Measurements from ENCODE around the gene NOS1AP.

NOS1AP gene

GRCh38 chr1:162085991-162086390, 16.5 kb downstream of the NOS1AP start:
- ChIA-PET POLR2A (no interaction called here), CTCF (interaction anchor here (0.6 kb wide), 1 partner anchor 341 kb away, joined by 4 read pairs; no protein-coding TSS in a partner anchor)

GRCh38 chr1:162087111-162087510, 17.6 kb downstream of the NOS1AP start:
- no peak for DNase-seq (ENCODE audit: extremely low spot score)
- no peak for TF ChIP-seq L3MBTL2 (conservative IDR thresholded peaks at IDR 0.05)
- no peak for TF ChIP-seq FOXA1 (IDR thresholded peaks at IDR 0.05)
- TF ChIP-seq ZNF384 (IDR thresholded peaks at IDR 0.05): no peak
- no peak for TF ChIP-seq ELF4 (IDR thresholded peaks at IDR 0.05)
- TF ChIP-seq SUZ12 (IDR thresholded peaks at IDR 0.05): no peak
- TF ChIP-seq FOXM1 (IDR thresholded peaks at IDR 0.05; ENCODE audit: borderline replicate concordance): no peak
- no peak for TF ChIP-seq LEF1 (IDR thresholded peaks at IDR 0.05; ENCODE audit: borderline replicate concordance)
- TF ChIP-seq FOXK2 (IDR thresholded peaks at IDR 0.05): no peak
- no peak for TF ChIP-seq NFRKB (IDR thresholded peaks at IDR 0.05)
- no peak for TF ChIP-seq PKNOX1 (IDR thresholded peaks at IDR 0.05)
- no peak for TF ChIP-seq ARNT (IDR thresholded peaks at IDR 0.05)
- TF ChIP-seq TARDBP (IDR thresholded peaks at IDR 0.05): no peak
- ChIA-PET POLR2A (no interaction called here), CTCF (no interaction called here)

More at GRCh38 chr1:162085991-162086390, 16.5 kb downstream of the NOS1AP start:
- no peak for DNase-seq (ENCODE audit: extremely low spot score)
- TF ChIP-seq FOXM1 (IDR thresholded peaks at IDR 0.05; ENCODE audit: borderline replicate concordance) (no peak), TARDBP (IDR thresholded peaks at IDR 0.05) (no peak), SP1 (IDR thresholded peaks at IDR 0.05) (no peak), SUZ12 (IDR thresholded peaks at IDR 0.05) (no peak), FOXK2 (IDR thresholded peaks at IDR 0.05) (no peak), HDGF (IDR thresholded peaks at IDR 0.05; ENCODE audit: borderline replicate concordance) (no peak), CTBP1 (IDR thresholded peaks at IDR 0.05; ENCODE audit: borderline replicate concordance) (no peak), PKNOX1 (IDR thresholded peaks at IDR 0.05) (no peak), BHLHE40 (IDR thresholded peaks at IDR 0.05; ENCODE audit: borderline replicate concordance) (no peak), LEF1 (IDR thresholded peaks at IDR 0.05; ENCODE audit: borderline replicate concordance) (no peak), ARNT (IDR thresholded peaks at IDR 0.05) (no peak), ELF4 (IDR thresholded peaks at IDR 0.05) (no peak), ZNF384 (IDR thresholded peaks at IDR 0.05) (no peak), FOXA1 (IDR thresholded peaks at IDR 0.05) (no peak), L3MBTL2 (conservative IDR thresholded peaks at IDR 0.05) (no peak), NFRKB (IDR thresholded peaks at IDR 0.05) (no peak)

- POLR2A ChIA-PET: no interaction called here
- CTCF ChIA-PET: no interaction called here
- TF ChIP-seq L3MBTL2 (conservative IDR thresholded peaks at IDR 0.05): no peak
- no peak for TF ChIP-seq ZNF384 (IDR thresholded peaks at IDR 0.05)
- no peak for TF ChIP-seq SP1 (IDR thresholded peaks at IDR 0.05)
- TF ChIP-seq SUZ12 (IDR thresholded peaks at IDR 0.05): no peak
- TF ChIP-seq CTBP1 (IDR thresholded peaks at IDR 0.05; ENCODE audit: borderline replicate concordance): no peak
- no peak for TF ChIP-seq HDGF (IDR thresholded peaks at IDR 0.05; ENCODE audit: borderline replicate concordance)
- no peak for TF ChIP-seq FOXM1 (IDR thresholded peaks at IDR 0.05; ENCODE audit: borderline replicate concordance)
- TF ChIP-seq ARNT (IDR thresholded peaks at IDR 0.05): no peak
- no peak for TF ChIP-seq LEF1 (IDR thresholded peaks at IDR 0.05; ENCODE audit: borderline replicate concordance)
- no peak for TF ChIP-seq FOXK2 (IDR thresholded peaks at IDR 0.05)
- no peak for TF ChIP-seq PKNOX1 (IDR thresholded peaks at IDR 0.05)
- no peak for TF ChIP-seq BHLHE40 (IDR thresholded peaks at IDR 0.05; ENCODE audit: borderline replicate concordance)
- TF ChIP-seq NFRKB (IDR thresholded peaks at IDR 0.05): no peak
- no peak for TF ChIP-seq FOXA1 (IDR thresholded peaks at IDR 0.05)
- no peak for TF ChIP-seq ELF4 (IDR thresholded peaks at IDR 0.05)
- no peak for TF ChIP-seq TARDBP (IDR thresholded peaks at IDR 0.05)
- no peak for DNase-seq (ENCODE audit: extremely low spot score)
Measured at GRCh38 chr1:162087574-162087973, 18.1 kb downstream of the NOS1AP start.

- POLR2A ChIA-PET: no interaction called here
- CTCF ChIA-PET: no interaction called here
- DNase-seq (ENCODE audit: extremely low spot score): no peak
- TF ChIP-seq FOXA1 (IDR thresholded peaks at IDR 0.05) (no peak), HDGF (IDR thresholded peaks at IDR 0.05; ENCODE audit: borderline replicate concordance) (no peak), ARNT (IDR thresholded peaks at IDR 0.05) (no peak), ELF4 (IDR thresholded peaks at IDR 0.05) (no peak), BHLHE40 (IDR thresholded peaks at IDR 0.05; ENCODE audit: borderline replicate concordance) (no peak)
Measured at GRCh38 chr1:162088281-162088969, 18.9 kb downstream of the NOS1AP start.

- CTCF ChIA-PET: no interaction called here
- POLR2A ChIA-PET: no interaction called here
- no peak for TF ChIP-seq SUZ12 (IDR thresholded peaks at IDR 0.05)
- TF ChIP-seq FOXM1 (IDR thresholded peaks at IDR 0.05; ENCODE audit: borderline replicate concordance): no peak
- no peak for TF ChIP-seq CTBP1 (IDR thresholded peaks at IDR 0.05; ENCODE audit: borderline replicate concordance)
- no peak for TF ChIP-seq ZNF384 (IDR thresholded peaks at IDR 0.05)
- no peak for TF ChIP-seq SP1 (IDR thresholded peaks at IDR 0.05)
- TF ChIP-seq TARDBP (IDR thresholded peaks at IDR 0.05): no peak
- TF ChIP-seq ARNT (IDR thresholded peaks at IDR 0.05): no peak
- TF ChIP-seq NFRKB (IDR thresholded peaks at IDR 0.05): no peak
- TF ChIP-seq PKNOX1 (IDR thresholded peaks at IDR 0.05): no peak
- TF ChIP-seq LEF1 (IDR thresholded peaks at IDR 0.05; ENCODE audit: borderline replicate concordance): no peak
- TF ChIP-seq FOXK2 (IDR thresholded peaks at IDR 0.05): no peak
- TF ChIP-seq ELF4 (IDR thresholded peaks at IDR 0.05): no peak
- no peak for TF ChIP-seq BHLHE40 (IDR thresholded peaks at IDR 0.05; ENCODE audit: borderline replicate concordance)
- no peak for TF ChIP-seq HDGF (IDR thresholded peaks at IDR 0.05; ENCODE audit: borderline replicate concordance)
- TF ChIP-seq L3MBTL2 (conservative IDR thresholded peaks at IDR 0.05): no peak
- TF ChIP-seq FOXA1 (IDR thresholded peaks at IDR 0.05): no peak
- DNase-seq (ENCODE audit: extremely low spot score): no peak
Measured at GRCh38 chr1:162089748-162090147, 20.3 kb downstream of the NOS1AP start.
